Fibroblast of skin of right biceps (primary cell): ENCODE measurements around the gene DARS1.

Experiments used
- DNase-seq: peaks from one replicate; pipeline ENCODE4 v3.0.0-alpha.2; 2013

Gene DARS1

DNA sequence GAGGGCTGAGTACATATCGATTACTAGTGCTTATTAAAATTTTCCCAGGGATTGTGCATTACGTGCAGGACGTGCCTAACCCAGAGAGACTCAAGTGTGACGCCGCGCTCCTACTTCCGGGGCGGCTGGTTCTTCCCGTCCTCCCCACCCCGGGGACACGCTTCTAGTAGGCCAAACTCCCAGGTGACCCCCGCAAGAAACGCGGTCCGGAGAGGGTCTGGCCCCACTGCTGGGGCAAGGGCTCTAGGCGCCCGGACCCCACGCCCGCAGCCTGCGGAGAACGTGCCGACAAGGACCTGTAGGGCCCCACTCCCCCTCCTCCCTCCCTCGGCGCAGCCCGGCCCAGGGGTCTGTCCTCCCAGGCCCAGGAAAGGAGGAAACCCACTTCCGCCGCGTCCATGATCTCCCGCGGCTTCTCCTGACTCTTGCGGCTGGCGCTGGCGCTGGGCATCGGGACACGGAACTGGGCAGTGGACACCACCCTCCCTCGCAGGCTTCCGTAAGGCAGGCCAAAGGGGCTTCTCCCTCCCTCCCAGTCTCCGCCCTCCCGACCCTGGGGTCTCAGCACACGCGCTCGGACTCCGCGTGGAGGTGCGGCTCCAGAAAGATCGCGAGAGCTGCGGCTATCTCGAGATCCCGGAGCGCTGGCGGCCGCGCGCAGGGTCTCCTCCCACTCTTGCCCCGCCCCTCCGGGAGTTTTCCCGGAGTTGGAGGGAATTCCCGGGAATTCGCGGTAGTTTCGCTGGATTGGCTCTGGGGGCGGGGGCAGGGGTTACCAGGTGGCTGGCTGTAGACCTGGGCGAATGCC, at the start of gene DARS1:
DARS1 (minus strand) TSS at position 609 of the 808 bp plus-strand sequence; CDS start at position 451, 158 bp downstream.
- peak; percentile 94 for DNase-seq

GRCh38 chr2:136034629-136035028, 49.2 kb upstream of the DARS1 start:
- DNase-seq = no peak

DNA sequence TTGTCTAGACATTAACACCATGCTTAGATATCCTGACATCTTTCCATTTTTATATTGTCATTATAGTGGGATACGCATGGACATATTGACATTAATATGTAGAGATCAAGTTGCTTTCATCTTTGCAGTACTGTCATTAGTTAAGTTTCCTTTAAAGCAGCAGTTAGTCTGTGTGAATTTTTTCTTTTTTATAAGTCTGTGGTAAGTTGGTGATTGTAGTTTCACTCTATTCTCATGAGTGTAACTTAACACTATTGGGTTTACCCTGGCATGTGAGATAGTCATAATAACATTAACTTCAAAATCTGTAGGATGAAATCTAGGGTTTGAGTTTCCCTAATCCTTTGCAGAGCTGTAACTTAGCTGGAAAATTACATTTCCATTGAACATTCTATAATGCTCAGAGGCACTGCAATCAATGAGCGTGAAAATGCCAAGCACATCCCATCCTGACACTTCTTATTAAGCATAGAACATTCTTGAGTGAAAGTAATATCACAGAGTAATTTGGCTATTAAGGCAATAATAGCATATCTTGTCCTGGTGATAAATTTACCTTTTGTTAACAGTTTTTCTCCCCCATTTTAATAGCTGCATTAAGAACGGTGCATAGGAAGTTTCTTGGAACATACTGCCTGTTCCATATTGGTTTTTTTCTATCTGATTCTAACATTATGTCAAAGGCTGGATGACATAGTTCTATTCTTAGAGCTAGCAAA, 47.5 kb upstream of the DARS1 start:
- no peak for DNase-seq

DNA sequence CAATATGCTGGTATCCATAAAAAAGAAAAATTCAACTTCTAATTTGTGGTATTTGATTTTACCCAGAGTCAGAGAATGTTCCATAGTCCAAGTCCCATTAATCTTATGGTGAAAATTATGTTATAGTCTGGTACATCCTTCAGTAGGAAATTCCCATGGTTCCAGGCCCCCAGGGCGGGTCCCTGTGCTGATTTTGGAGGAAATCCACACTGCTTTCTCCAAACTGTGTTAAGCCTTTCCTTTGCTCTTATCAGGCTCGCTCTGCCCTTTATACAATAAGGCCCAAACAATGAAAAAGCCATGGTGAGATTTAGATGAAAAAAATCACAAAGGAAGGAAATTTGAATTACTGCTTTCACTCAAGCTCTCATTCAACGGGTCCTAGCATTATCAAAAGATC, 46.8 kb upstream of the DARS1 start:
- no peak for DNase-seq

DNA sequence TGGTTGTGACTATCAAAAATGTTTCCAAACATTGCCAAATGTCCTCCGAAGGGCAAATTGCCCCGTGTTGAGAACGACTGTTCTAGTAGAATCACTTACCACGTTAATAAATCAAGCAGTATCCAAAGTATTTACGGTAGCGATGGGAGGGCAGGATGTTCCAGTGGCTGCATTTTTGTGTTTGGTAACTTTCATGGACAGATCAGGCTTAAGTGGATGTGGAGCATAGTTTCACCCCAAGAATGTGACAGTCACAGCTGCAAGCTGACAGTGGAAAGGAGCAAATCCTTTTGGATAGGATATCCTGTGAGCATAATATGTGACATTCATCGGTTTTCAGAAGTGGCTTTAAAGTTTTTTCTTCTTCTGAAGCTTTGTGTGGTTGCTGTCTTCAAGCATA, 46.3 kb upstream of the DARS1 start:
- DNase-seq = no peak

DNA sequence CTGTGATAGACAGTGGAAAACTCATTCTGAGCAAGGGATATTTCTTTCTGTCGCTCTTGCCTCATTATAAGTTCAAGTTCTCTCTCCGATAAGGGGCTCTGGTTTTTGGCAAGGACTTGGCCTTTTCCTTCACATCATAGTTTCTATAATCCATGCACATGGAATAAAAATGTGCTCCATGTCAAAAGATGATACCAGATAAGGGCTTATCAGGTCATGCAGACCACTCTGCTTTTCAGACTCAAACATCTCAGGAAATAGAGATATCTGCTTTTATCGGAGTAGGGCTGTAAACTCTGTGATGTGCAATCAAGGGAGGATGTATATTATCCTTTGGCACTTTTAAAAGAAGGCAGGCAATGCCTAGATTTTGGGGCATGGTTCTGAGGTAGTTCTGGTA, 45.0 kb upstream of the DARS1 start:
- no peak for DNase-seq

DNA sequence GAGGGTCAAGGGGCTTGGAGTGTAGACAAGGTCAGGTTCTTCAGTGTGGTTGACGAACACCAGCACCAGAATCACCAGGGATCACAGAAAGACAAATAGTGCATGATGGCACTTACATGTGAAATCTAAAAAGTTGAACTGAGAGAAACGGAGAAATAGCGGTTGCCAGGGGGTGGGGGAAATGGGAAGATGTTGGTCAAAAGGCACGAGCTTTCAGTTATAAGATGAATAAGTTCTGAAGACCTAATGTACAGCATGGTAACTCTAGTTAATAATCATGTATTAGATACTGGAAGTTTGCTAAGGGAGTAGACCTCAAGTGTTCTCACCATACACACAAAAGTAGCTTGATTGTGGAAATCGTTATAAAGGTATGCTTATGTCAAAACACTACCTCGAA, 43.7 kb upstream of the DARS1 start:
- DNase-seq = no peak

GRCh38 chr2:136028001-136028400, 42.6 kb upstream of the DARS1 start:
- DNase-seq = no peak

DNA sequence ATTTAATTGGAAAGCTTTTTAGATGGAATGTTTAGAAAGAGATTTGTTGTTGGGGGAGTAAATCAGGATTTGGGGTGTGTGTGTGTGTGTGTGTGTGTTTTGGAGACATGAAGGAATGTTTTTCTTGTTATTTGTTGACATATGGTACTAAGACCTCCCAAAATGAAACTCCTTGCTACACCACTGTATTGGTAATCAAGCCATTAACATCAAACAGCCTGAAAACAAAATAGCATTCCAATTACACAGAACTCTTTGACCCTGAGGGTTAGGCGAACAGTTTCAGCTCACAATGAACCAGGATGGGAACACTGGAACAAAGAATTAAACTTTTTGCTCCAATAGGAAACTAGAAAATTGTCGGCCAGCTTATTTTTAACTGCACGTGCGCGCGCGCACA, 41.7 kb upstream of the DARS1 start:
- DNase-seq = no peak

DNA sequence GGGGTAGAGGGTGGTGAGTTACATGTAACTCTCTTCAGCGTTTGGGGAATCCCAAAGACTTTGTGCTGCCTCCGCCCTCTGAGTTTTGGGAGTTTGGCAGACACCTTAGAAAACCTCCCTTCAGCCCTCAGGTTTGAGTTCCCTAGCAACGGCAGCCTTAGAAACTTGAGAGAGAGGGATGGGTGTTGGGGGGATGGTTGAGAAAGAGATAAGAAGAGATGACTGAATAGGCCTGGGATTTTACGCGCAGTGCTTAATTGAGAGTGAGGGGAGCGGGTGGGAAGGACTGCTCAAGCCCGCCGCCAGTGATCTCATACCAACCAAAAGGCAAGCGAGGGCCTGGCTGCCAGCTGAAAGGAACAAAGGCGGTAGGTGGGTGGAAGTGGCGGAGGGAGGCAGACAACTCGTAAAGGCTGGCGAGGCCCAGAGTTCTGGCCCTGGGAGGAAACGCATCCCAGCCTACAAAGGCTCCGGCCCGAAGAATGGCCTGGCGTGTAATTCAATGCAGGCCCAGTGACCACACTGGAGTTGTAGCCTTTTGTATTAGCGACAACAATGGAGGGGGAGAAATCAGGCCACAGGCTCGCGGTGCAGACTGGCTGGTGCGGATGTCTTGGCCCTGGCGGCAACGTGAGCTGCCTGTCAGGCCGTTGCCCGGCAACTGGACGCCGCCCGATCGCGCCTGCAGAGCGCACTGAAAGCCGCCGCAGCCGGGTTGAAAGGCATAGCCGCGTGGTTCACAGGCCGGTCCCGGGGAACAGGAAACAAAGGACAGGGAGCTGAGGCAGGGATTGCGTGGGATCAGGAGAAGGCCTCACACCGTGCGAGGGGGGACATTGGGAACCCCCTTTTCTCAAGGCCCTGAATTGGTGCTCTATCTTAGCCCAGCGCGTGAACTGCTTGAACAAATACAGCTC, 39.9 kb upstream of the DARS1 start:
- DNase-seq = peak; percentile 64

- DNase-seq = peak; percentile 21
Measured at GRCh38 chr2:136024616-136025015, 39.2 kb upstream of the DARS1 start.

DNA sequence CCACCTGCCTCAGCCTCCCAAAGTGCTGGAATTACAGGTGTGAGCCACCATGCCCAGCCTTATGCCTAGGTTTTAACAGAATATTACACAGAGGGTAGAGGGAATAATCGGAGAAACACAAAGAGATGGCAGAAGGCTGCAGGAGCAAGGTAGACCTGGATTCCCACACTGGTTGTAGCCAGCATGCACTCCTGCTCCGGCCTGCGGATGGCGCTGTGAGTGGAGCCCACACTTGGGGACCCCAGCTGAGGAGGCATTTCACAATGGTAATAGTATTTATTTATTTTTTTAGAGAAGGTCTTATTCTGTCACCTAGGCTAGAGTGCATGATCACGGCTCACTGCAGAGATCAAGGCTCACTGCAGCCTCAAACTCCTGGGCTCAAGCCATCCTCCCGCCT, 38.8 kb upstream of the DARS1 start:
- DNase-seq = no peak

DNA sequence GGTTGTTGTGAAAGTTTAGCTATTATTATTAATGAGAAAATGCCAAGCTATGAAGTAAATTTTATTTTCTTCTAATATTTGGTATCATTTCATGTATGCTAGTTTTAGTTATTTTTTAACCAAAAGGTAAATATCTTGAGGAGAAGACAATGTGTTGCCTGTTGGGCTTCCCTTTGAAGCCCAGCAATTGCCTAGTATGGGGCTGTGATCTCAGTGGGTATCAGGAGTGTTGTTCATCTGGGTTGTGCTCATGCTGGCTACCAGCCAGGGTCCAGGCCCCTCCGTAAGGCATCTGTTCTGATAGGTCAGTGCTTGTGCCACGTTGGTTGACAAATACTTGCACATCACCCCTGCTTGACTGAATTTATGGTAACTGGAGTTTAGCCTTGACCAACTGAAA, 38.0 kb upstream of the DARS1 start:
- no peak for DNase-seq

GRCh38 chr2:136022396-136023146, 37.1 kb upstream of the DARS1 start:
- no peak for DNase-seq

GRCh38 chr2:136021976-136022375, 36.5 kb upstream of the DARS1 start:
- no peak for DNase-seq

DNA sequence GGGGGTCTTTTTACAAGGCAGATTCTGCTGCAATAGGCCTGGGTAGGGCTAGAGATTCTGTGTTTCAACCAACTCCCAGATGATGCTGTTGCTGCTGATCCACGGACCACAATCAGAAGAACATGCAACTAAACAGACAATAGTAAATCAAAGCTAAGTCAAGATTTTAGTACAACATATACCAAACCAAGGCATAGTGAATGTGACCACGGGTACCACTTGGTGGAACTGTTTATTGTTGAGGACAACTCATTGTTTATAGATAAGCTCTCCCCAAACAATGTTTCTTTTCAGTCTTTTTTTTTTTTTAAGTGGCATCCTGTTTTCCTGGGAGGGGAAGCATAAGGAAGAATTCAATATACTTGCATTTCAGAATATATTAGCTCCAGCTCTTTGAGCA, 36.0 kb upstream of the DARS1 start:
- no peak for DNase-seq

- no peak for DNase-seq
Measured at GRCh38 chr2:136020831-136021230, 35.4 kb upstream of the DARS1 start.

DNA sequence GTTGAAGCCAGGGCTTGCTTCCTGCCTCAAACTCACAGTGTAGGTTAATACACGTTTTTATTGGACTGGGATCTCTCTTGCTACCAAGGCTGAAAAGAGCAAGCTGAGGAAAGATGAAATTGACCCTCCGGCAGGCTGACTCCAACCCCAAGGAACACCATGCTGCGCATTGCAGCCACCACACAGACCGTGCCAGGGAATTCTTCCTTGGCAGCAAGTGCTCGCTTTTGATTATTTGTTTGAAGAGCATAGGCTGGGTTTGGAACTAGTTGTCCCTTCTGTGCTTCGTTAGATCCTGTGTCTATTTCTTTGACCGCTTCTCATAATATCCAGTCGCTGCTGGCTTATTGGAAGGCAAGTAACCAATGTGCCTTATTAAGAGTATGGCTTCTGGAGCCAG, 34.4 kb upstream of the DARS1 start:
- no peak for DNase-seq

DNA sequence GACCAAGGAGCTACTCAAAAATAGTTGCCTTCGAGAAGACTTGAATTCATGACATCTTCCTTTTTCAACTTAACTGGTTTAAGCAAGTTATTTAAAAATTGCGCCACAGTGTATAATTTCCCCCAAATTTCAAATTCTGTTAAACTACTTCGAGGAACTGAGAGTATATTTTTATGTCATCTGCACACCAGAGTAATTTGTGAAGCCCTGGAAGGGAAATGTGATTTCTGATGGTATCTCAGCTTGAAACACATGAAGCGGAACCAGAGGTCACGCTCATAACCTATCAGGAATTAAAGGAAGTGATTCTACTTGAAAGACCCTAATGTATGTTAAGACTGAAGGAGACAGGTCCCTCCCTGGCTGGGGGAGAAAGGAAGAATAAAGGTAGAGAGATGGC, 33.9 kb upstream of the DARS1 start:
- DNase-seq = no peak

- no peak for DNase-seq
Measured at GRCh38 chr2:136017786-136018185, 32.4 kb upstream of the DARS1 start.

DNA sequence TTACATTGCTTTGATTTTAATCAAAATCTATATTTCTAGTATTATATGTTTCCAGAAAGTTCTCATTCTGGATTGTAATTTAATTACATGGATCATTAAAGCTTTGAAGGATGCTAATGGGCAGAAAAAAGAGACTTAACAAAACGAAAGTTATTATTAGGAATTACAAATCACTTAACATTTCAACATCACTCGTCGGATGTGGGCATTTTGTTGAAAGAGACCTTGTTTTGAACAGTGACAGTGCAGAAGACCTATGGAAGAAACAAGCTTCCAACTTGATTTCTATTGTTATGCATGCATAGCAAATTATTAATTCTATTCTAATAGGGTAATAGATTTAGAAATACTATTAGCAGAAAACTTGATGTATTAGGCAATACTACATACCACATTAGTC, 31.4 kb upstream of the DARS1 start:
- no peak for DNase-seq

GRCh38 chr2:136016427-136016826, 31.0 kb upstream of the DARS1 start:
- no peak for DNase-seq

DNA sequence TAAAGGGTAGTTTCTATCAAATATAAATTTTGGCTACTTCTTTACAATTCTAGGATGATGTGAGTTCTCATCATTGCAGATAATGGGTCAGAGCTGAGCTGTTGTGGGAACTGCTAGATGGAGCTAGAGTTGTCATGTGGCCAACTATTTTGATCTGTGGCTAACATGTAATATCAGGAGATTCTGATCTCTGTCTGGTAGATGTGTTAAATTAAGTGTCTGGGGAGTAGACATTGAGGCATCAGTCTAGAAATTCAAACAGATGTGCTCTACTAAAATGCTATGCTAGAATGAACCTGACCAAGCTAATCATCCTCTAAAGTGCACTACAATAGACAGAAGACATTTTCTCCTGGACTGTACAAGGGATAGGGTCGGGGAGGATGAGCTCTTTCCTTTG, 30.3 kb upstream of the DARS1 start:
- no peak for DNase-seq
